Endodermal cell (in vitro differentiated cells): ENCODE measurements around the gene CACNB1. TPM values are rescaled to one million over a fixed set of nuclear protein-coding genes. Genes with fewer than 3 reads are reported as not detected.

ENCODE experiments used
- DNase-seq: peaks from one replicate; pipeline ENCODE4 v3.0.0-alpha.2; 2017
- H3K27ac ChIP-seq: 2 replicates; pipeline ENCODE4 v1.5.1; 2013; ENCODE audit warnings: mild to moderate bottlenecking, low read depth, low read length, moderate library complexity
- H3K27me3 ChIP-seq: 2 replicates; pipeline ENCODE4 v1.6.1; 2013; ENCODE audit warnings: mild to moderate bottlenecking, low read length, moderate library complexity; ENCODE audit not compliant: insufficient read depth, control insufficient read depth, poor library complexity, severe bottlenecking
- H3K36me3 ChIP-seq: 2 replicates; pipeline ENCODE4 v1.7.0; 2013; ENCODE audit warnings: mild to moderate bottlenecking, low read length, moderate library complexity; ENCODE audit not compliant: control insufficient read depth, insufficient read depth
- H3K4me1 ChIP-seq: one replicate; pipeline ENCODE4 v1.7.0; 2013; ENCODE audit warnings: low read length; ENCODE audit not compliant: control insufficient read depth, insufficient read depth
- H3K4me3 ChIP-seq: 2 replicates; pipeline ENCODE4 v1.5.1; 2013; ENCODE audit warnings: mild to moderate bottlenecking, low read length, moderate library complexity
- H3K9ac ChIP-seq: 2 replicates; pipeline ENCODE4 v1.6.1; 2013; ENCODE audit warnings: mild to moderate bottlenecking, low read length, moderate library complexity; ENCODE audit not compliant: poor library complexity, severe bottlenecking; ENCODE audit errors: extremely low read depth
- H3K9me3 ChIP-seq: 2 replicates; pipeline ENCODE4 v1.6.1; 2013; ENCODE audit warnings: mild to moderate bottlenecking, low read length, moderate library complexity; ENCODE audit not compliant: control insufficient read depth
- H3K27ac Mint-ChIP-seq: 2 replicates; pipeline ENCODE4 v1.8.0; 2020; ENCODE audit warnings: mixed read lengths
- H3K27me3 Mint-ChIP-seq: 2 replicates; pipeline ENCODE4 v1.8.0; 2021; ENCODE audit warnings: mild to moderate bottlenecking, mixed read lengths; ENCODE audit not compliant: insufficient read depth
- H3K36me3 Mint-ChIP-seq: 2 replicates; pipeline ENCODE4 v1.8.0; 2020; ENCODE audit warnings: low read depth, mixed read lengths
- H3K4me1 Mint-ChIP-seq: 2 replicates; pipeline ENCODE4 v1.8.0; 2020; ENCODE audit warnings: mixed read lengths
- H3K4me3 Mint-ChIP-seq: 2 replicates; pipeline ENCODE4 v1.8.0; 2020; ENCODE audit warnings: mild to moderate bottlenecking, moderate library complexity, mixed read lengths
- H3K9me3 Mint-ChIP-seq: 2 replicates; pipeline ENCODE4 v1.8.0; 2020; ENCODE audit warnings: mild to moderate bottlenecking, mixed read lengths
- CTCF ChIP-seq: fragments of 200-600 bp; sonication (generic); conservative IDR thresholded peaks from 2 replicates; pipeline ENCODE4 v1.5.0; 2021; ENCODE audit warnings: antibody characterized with exemption, mild to moderate bottlenecking
- WGBS, 2 experiments: methylation state at CpG; one replicate each; pipeline versions ENCODE4 v1.1.5 to v1.1.7; 2013; ENCODE audit warnings: missing lambda C conversion rate in 2 of 2, mixed read lengths in 1 of 2; ENCODE audit not compliant: insufficient coverage in 1 of 2, insufficient read length in 1 of 2; 5-methylcytosine and 5-hydroxymethylcytosine counted together
- total RNA-seq, 2 donors: library from RNA; stranded (reverse); fragmentation: NEBNext Ultra II Directional in 1 of 2; extraction: Animal tissue kit (Norgen Biotek cat#: 25700) in 1 of 2; gene quantifications; 2 replicates in 1 of 2; 3 replicates in 1 of 2; pipeline ENCODE4 v1.2.1, GENCODE V29; 2021

The CACNB1 gene
- total RNA-seq, 2 donors from 2014 or later = 12.2 to 13.2 TPM

DNA sequence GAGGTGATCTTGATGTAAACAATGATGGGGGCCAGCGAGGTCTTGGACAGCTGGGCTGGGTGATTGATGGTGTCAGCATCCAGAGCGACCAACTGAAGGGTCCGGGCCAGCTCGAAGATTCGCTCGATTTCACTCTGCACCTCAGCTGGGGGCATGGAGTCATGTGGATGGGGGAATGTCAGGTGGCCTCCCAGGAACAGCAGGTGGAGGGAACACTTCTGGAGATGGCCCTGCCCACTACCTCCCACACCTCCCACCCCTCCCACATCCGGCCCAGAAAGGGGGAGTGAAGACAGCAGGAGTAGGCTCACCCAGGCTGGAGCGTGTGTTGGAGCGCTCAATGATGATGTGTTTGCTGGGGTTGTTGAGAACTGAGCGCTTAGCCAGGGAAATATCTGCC, 13.7 kb downstream of the CACNB1 start:
- Histone ChIP-seq H3K27ac (no peak overlapping the region), H3K4me3 (no peak overlapping the region), H3K4me1 (no peaks in the 10 kb centered on the region), H3K36me3 (peaks cover 22% of the 10 kb centered on the region), H3K9me3 (no peaks in the 10 kb centered on the region), H3K9ac (no peak overlapping the region), H3K27me3 (no peaks in the 10 kb centered on the region)
- Mint-ChIP-seq H3K4me3 (no peak overlapping the region), H3K9me3 (no peaks in the 10 kb centered on the region), H3K27ac (no peak overlapping the region), H3K27me3 (no peaks in the 10 kb centered on the region), H3K36me3 (peaks cover 34% of the 10 kb centered on the region), H3K4me1 (no peaks in the 10 kb centered on the region)
- no peak for DNase-seq
- no peak for TF ChIP-seq CTCF
- WGBS, 2 experiments = 88 to 100% methylated on average over 3 to 10 of the region's 10 CpGs

DNA sequence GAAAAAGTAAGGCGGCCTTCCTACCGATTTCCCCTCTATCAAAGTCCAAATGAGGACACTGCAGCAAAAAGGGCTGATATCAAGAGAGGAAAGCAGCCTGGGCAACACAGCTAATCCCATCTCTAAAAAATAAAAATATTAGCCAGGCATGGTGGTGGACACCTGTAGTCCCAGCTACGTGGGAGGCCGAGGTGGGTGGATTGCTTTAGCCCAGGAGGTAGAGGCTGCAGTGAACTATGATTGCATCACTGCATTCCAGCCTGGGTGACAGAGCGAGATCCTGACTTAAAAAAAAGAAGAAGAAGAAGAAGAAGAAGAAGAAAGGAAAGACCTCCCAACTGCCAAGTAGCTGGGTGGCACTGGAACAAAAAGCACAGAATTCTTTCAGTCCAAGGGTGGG, 14.4 kb downstream of the CACNB1 start:
- peaks cover 23% of the 10 kb centered on the region for H3K36me3 ChIP-seq
- H3K4me1 ChIP-seq = no peaks in the 10 kb centered on the region
- H3K4me3 ChIP-seq = no peak overlapping the region
- DNase-seq = no peak
- no peak overlapping the region for H3K27ac ChIP-seq
- H3K27me3 ChIP-seq = no peaks in the 10 kb centered on the region
- 89 to 90% methylated on average over 3 to 5 of the region's 5 CpGs for WGBS, 2 experiments
- Mint-ChIP-seq H3K4me1 (no peaks in the 10 kb centered on the region), H3K36me3 (peaks cover 38% of the 10 kb centered on the region), H3K27me3 (no peaks in the 10 kb centered on the region), H3K4me3 (no peak overlapping the region), H3K9me3 (no peaks in the 10 kb centered on the region), H3K27ac (no peak overlapping the region)
- no peak overlapping the region for H3K9ac ChIP-seq
- H3K9me3 ChIP-seq = no peaks in the 10 kb centered on the region
- no peak for TF ChIP-seq CTCF

GRCh38 chr17:39181303-39181702, 16.2 kb downstream of the CACNB1 start:
- TF ChIP-seq CTCF = no peak
- Histone ChIP-seq H3K4me1 (no peaks in the 10 kb centered on the region), H3K36me3 (peaks cover 35% of the 10 kb centered on the region), H3K9me3 (no peaks in the 10 kb centered on the region), H3K27ac (no peak overlapping the region), H3K27me3 (no peaks in the 10 kb centered on the region), H3K4me3 (no peak overlapping the region), H3K9ac (no peak overlapping the region)
- Mint-ChIP-seq H3K4me3 (no peak overlapping the region), H3K36me3 (peaks cover 50% of the 10 kb centered on the region), H3K9me3 (no peaks in the 10 kb centered on the region), H3K4me1 (no peaks in the 10 kb centered on the region), H3K27ac (no peak overlapping the region), H3K27me3 (no peaks in the 10 kb centered on the region)
- DNase-seq = no peak
- WGBS, 2 experiments = 94 to 98% methylated on average over 4 to 5 of the region's 5 CpGs
